Stimulated activated naive CD8-positive, alpha-beta T cell treated with anti-CD3 and anti-CD28 coated beads, Interleukin-15, Interleukin-2, amounts not matched to agents 100 ng/mL and 50 ng/mL, for 24 hours (primary cell): ENCODE results near the gene ITPRIPL1.

Source experiments
- H3K27ac Mint-ChIP-seq: one replicate; pipeline ENCODE4 v1.8.0; 2021; ENCODE audit warnings: mild to moderate bottlenecking, mixed read lengths
- H3K27me3 Mint-ChIP-seq: one replicate; pipeline ENCODE4 v1.8.0; 2021; ENCODE audit warnings: mixed read lengths
- H3K36me3 Mint-ChIP-seq: one replicate; pipeline ENCODE4 v1.8.0; 2021; ENCODE audit warnings: low read depth, mixed read lengths
- H3K4me1 Mint-ChIP-seq: one replicate; pipeline ENCODE4 v1.8.0; 2021; ENCODE audit warnings: low read depth, mixed read lengths
- H3K4me3 Mint-ChIP-seq: one replicate; pipeline ENCODE4 v1.8.0; 2021; ENCODE audit warnings: mild to moderate bottlenecking, mixed read lengths
- H3K9me3 Mint-ChIP-seq: one replicate; pipeline ENCODE4 v1.8.0; 2021; ENCODE audit warnings: mixed read lengths

The ITPRIPL1 gene

GRCh38 chr2:96336104-96336775 lies 11.1 kb downstream of the ITPRIPL1 start:
- H3K4me1 Mint-ChIP-seq = peaks cover 59% of the 10 kb centered on the region
- H3K9me3 Mint-ChIP-seq = no peaks in the 10 kb centered on the region
- H3K27ac Mint-ChIP-seq = peak overlapping the region; percentile 86
- peak overlapping the region; percentile 92 for H3K4me3 Mint-ChIP-seq
- H3K27me3 Mint-ChIP-seq = no peaks in the 10 kb centered on the region
- H3K36me3 Mint-ChIP-seq = peaks cover 36% of the 10 kb centered on the region

- Mint-ChIP-seq H3K9me3 (no peaks in the 10 kb centered on the region), H3K4me1 (peaks cover 65% of the 10 kb centered on the region), H3K27me3 (no peaks in the 10 kb centered on the region), H3K36me3 (peaks cover 42% of the 10 kb centered on the region), H3K4me3 (peak overlapping the region; percentile 92), H3K27ac (peak overlapping the region; percentile 86)
These were observed 11.8 kb downstream of the ITPRIPL1 start for GRCh38 chr2:96336873-96337272.

- Mint-ChIP-seq H3K27ac (peak overlapping the region; percentile 57), H3K4me3 (peak overlapping the region; percentile 59), H3K9me3 (no peaks in the 10 kb centered on the region), H3K4me1 (peaks cover 81% of the 10 kb centered on the region), H3K27me3 (no peaks in the 10 kb centered on the region), H3K36me3 (peaks cover 78% of the 10 kb centered on the region)
These were observed 15.6 kb downstream of the ITPRIPL1 start for GRCh38 chr2:96340493-96341414.

GRCh38 chr2:96341641-96342040 lies 16.5 kb downstream of the ITPRIPL1 start:
- Mint-ChIP-seq H3K36me3 (peaks cover 80% of the 10 kb centered on the region), H3K9me3 (no peaks in the 10 kb centered on the region), H3K27me3 (no peaks in the 10 kb centered on the region), H3K4me3 (no peak overlapping the region), H3K4me1 (peaks cover 76% of the 10 kb centered on the region), H3K27ac (peak overlapping the region; percentile 26)

- H3K4me1 Mint-ChIP-seq = peaks cover 71% of the 10 kb centered on the region
- peak overlapping the region; percentile 26 for H3K27ac Mint-ChIP-seq
- H3K4me3 Mint-ChIP-seq = no peak overlapping the region
- H3K27me3 Mint-ChIP-seq = no peaks in the 10 kb centered on the region
- H3K9me3 Mint-ChIP-seq = no peaks in the 10 kb centered on the region
- H3K36me3 Mint-ChIP-seq = peaks cover 81% of the 10 kb centered on the region
These were observed 17.0 kb downstream of the ITPRIPL1 start for GRCh38 chr2:96342085-96342484.

GRCh38 chr2:96344011-96344410 lies 18.9 kb downstream of the ITPRIPL1 start:
- no peak overlapping the region for H3K4me3 Mint-ChIP-seq
- H3K36me3 Mint-ChIP-seq = peaks cover 87% of the 10 kb centered on the region
- H3K27ac Mint-ChIP-seq = peak overlapping the region; percentile 24

GRCh38 chr2:96345438-96345837 lies 20.3 kb downstream of the ITPRIPL1 start:
- Mint-ChIP-seq H3K27ac (no peak overlapping the region), H3K27me3 (no peaks in the 10 kb centered on the region), H3K4me1 (peaks cover 51% of the 10 kb centered on the region), H3K4me3 (no peak overlapping the region), H3K36me3 (peaks cover 89% of the 10 kb centered on the region), H3K9me3 (no peaks in the 10 kb centered on the region)

More at GRCh38 chr2:96344011-96344410, 18.9 kb downstream of the ITPRIPL1 start:
- Mint-ChIP-seq H3K9me3 (no peaks in the 10 kb centered on the region), H3K4me1 (peaks cover 58% of the 10 kb centered on the region), H3K27me3 (no peaks in the 10 kb centered on the region)

- no peak overlapping the region for H3K27ac Mint-ChIP-seq
- peaks cover 89% of the 10 kb centered on the region for H3K36me3 Mint-ChIP-seq
- no peak overlapping the region for H3K4me3 Mint-ChIP-seq
- H3K9me3 Mint-ChIP-seq = no peaks in the 10 kb centered on the region
- no peaks in the 10 kb centered on the region for H3K27me3 Mint-ChIP-seq
- peaks cover 46% of the 10 kb centered on the region for H3K4me1 Mint-ChIP-seq
These were observed 20.8 kb downstream of the ITPRIPL1 start for GRCh38 chr2:96345868-96346462.

- Mint-ChIP-seq H3K4me3 (no peak overlapping the region), H3K27ac (no peak overlapping the region), H3K4me1 (peaks cover 31% of the 10 kb centered on the region), H3K27me3 (no peaks in the 10 kb centered on the region), H3K36me3 (peaks cover 84% of the 10 kb centered on the region), H3K9me3 (no peaks in the 10 kb centered on the region)
These were observed 22.3 kb downstream of the ITPRIPL1 start for GRCh38 chr2:96347395-96347794.

- Mint-ChIP-seq H3K4me3 (no peak overlapping the region), H3K27me3 (no peaks in the 10 kb centered on the region), H3K27ac (no peak overlapping the region), H3K9me3 (no peaks in the 10 kb centered on the region), H3K4me1 (no peaks in the 10 kb centered on the region), H3K36me3 (peaks cover 81% of the 10 kb centered on the region)
These were observed 28.0 kb downstream of the ITPRIPL1 start for GRCh38 chr2:96353032-96353561.

GRCh38 chr2:96353606-96354101 lies 28.5 kb downstream of the ITPRIPL1 start:
- Mint-ChIP-seq H3K27ac (no peak overlapping the region), H3K36me3 (peaks cover 83% of the 10 kb centered on the region), H3K4me1 (no peaks in the 10 kb centered on the region), H3K4me3 (no peak overlapping the region), H3K27me3 (no peaks in the 10 kb centered on the region), H3K9me3 (no peaks in the 10 kb centered on the region)

- no peaks in the 10 kb centered on the region for H3K9me3 Mint-ChIP-seq
- H3K4me3 Mint-ChIP-seq = no peak overlapping the region
- no peaks in the 10 kb centered on the region for H3K27me3 Mint-ChIP-seq
- no peak overlapping the region for H3K27ac Mint-ChIP-seq
- H3K36me3 Mint-ChIP-seq = peaks cover 82% of the 10 kb centered on the region
- no peaks in the 10 kb centered on the region for H3K4me1 Mint-ChIP-seq
These were observed 29.4 kb downstream of the ITPRIPL1 start for GRCh38 chr2:96354492-96354891.

GRCh38 chr2:96356889-96357288 lies 31.8 kb downstream of the ITPRIPL1 start:
- H3K27ac Mint-ChIP-seq = no peak overlapping the region
- H3K9me3 Mint-ChIP-seq = no peaks in the 10 kb centered on the region
- H3K4me3 Mint-ChIP-seq = no peak overlapping the region
- peaks cover 3% of the 10 kb centered on the region for H3K4me1 Mint-ChIP-seq
- peaks cover 88% of the 10 kb centered on the region for H3K36me3 Mint-ChIP-seq
- no peaks in the 10 kb centered on the region for H3K27me3 Mint-ChIP-seq

- H3K36me3 Mint-ChIP-seq = peaks cover 85% of the 10 kb centered on the region
- peaks cover 3% of the 10 kb centered on the region for H3K4me1 Mint-ChIP-seq
- no peak overlapping the region for H3K27ac Mint-ChIP-seq
- no peaks in the 10 kb centered on the region for H3K27me3 Mint-ChIP-seq
- no peak overlapping the region for H3K4me3 Mint-ChIP-seq
- H3K9me3 Mint-ChIP-seq = no peaks in the 10 kb centered on the region
These were observed 34.2 kb downstream of the ITPRIPL1 start for GRCh38 chr2:96359310-96359709.
